Heart left ventricle (tissue), 16 donors: ENCODE data around the gene YDJC. TPM values are rescaled to one million over a fixed set of nuclear protein-coding genes. Genes with fewer than 3 reads are reported as not detected.

Source experiments
- ATAC-seq, 4 donors: fragments of 200-7000 bp; cut with Tn5 transposase; one replicate each; pipeline ENCODE4 v1.9.1; 2020 to 2022; ENCODE audit warnings: moderate library complexity in 4 of 4, mild to moderate bottlenecking in 3 of 4, moderate number of reproducible peaks in 1 of 4
- DNase-seq, 5 donors: peaks; one replicate each; pipeline ENCODE4 v3.0.0-alpha.2; 2020
- H3K27ac ChIP-seq, 12 donors: fragments of 200-600 bp; sonication (generic) in 4 of 12; one replicate each; pipeline versions ENCODE4 v1.5.0 to v1.8.0; 2016 to 2022; ENCODE audit warnings: mild to moderate bottlenecking in 2 of 12
- H3K27me3 ChIP-seq, 9 donors: fragments of 200-600 bp; sonication (generic) in 2 of 9; one replicate each; pipeline versions ENCODE4 v1.5.1 to v1.8.0; 2016 to 2022; ENCODE audit warnings: mild to moderate bottlenecking in 3 of 9
- H3K36me3 ChIP-seq, 9 donors: fragments of 200-600 bp; sonication (generic) in 2 of 9; one replicate each; pipeline versions ENCODE4 v1.5.0 to v1.8.0; 2018 to 2022; ENCODE audit warnings: mild to moderate bottlenecking in 2 of 9
- H3K4me1 ChIP-seq, 12 donors: fragments of 200-600 bp; sonication (generic) in 4 of 12; one replicate each; pipeline versions ENCODE4 v1.5.0 to v1.8.0; 2016 to 2022; ENCODE audit warnings: mild to moderate bottlenecking in 3 of 12
- H3K4me3 ChIP-seq, 12 donors: fragments of 200-600 bp; sonication (generic) in 4 of 12; one replicate each; pipeline versions ENCODE4 v1.5.0 to v1.8.0; 2017 to 2022; ENCODE audit warnings: mild to moderate bottlenecking in 9 of 12, moderate library complexity in 4 of 12
- H3K9me3 ChIP-seq, 12 donors: fragments of 200-600 bp; sonication (generic) in 4 of 12; one replicate each; pipeline versions ENCODE4 v1.5.0 to v1.8.0; 2016 to 2022; ENCODE audit warnings: mild to moderate bottlenecking in 1 of 12
- CTCF ChIP-seq, 12 donors: fragments of 200-600 bp; sonication (generic) in 4 of 12; IDR thresholded peaks; one replicate each; pipeline versions ENCODE4 v1.5.0 to v1.8.0; 2018 to 2022; ENCODE audit warnings: antibody characterized with exemption in 12 of 12, mild to moderate bottlenecking in 5 of 12
- POLR2A ChIP-seq, 2 donors: fragments of 450-650 bp; IDR thresholded peaks; one replicate each; pipeline ENCODE4 v1.6.1; 2017; ENCODE audit warnings: antibody characterized with exemption in 2 of 2, mild to moderate bottlenecking in 2 of 2, moderate library complexity in 2 of 2
- WGBS, 4 donors: extraction: QIAGEN DNeasy Blood & Tissue Kit in 2 of 4; methylation state at CpG; one replicate each; pipeline versions ENCODE4 v1.1.5 to v1.1.7; 2013 to 2018; 5-methylcytosine and 5-hydroxymethylcytosine counted together
- intact Hi-C, 10 donors: fragments of 100-400 bp; cut with DNase I; formaldehyde crosslinking; loops; one replicate each; pipeline versions ENCODE4 v1.11.1 to v1.14.2; 2022
- polyA plus RNA-seq, 2 donors: library from polyadenylated mRNA; stranded (reverse); fragments of 200-250 nt; gene quantifications; one replicate each; pipeline ENCODE4 v1.2.3, GENCODE V29; 2013
- total RNA-seq, 9 donors: library from RNA; depleted of rRNA in 2 of 9; stranded (reverse); fragments of >200 nt in 2 of 9; fragmentation: NEBNext Ultra II Directional in 3 of 9; extraction: Animal tissue kit (Norgen Biotek cat#: 25700) in 3 of 9; gene quantifications; one replicate each; pipeline versions ENCODE4 v1.1.0 to v1.2.4, GENCODE V29; 2016 to 2023
- donor health status: ischemic (EF 13 %, LVEDD 7.1; RV severe dilation, severe dysfunction).
- donor health status: healthy with polysubstance abuse.
- donor health status: DM: no; HTN: yes; CAD: no.
- donor health status: DM: no; HTN: no; CAD: no.
- donor health status: ischemic (EF 25% LVEDD 6.9; RV normal size, moderate dysfunction).
- donor health status: ischemic (EF 25% LVEDD 5.7; RV mildly dilated, moderate dysfunction).
- donor health status: healthy.
- donor health status: DM: yes; HTN: yes; CAD: no.
- donor health status: ischemic (EF 35%, LVEDD 5.7; RV mildly dilated, moderate dysfunction).
- donor health status: nonischemic (EF 11% LVEDD 7.7; RV severe dilation, severe dysfunction).
- donor health status: DM: yes; HTN: yes; CAD: no.
- donor health status: PGD.
- donor health status: ischemic (EF 29% LVEDD 5.4; RV normal size, mild dysfunction).
- donor health status: nonischemic (EF 23%, LVEDD 6.1; RV moderate dilation, normal function).

The YDJC gene
- total and polyA plus RNA-seq, 11 donors, result 3.0 to 19.8 (median 5.5) TPM

GRCh38 chr22:21590809-21591641 lies 38.8 kb downstream of the YDJC start:
- Histone ChIP-seq H3K27me3 (no peaks in the 10 kb centered on the region), H3K4me3 (no peak overlapping the region), H3K36me3 (peaks cover 0 to 37% (median 33%) of the 10 kb centered on the region in 9 donors), H3K27ac (peak overlapping the region in 2 of 12 donors; percentile 6 to 35), H3K9me3 (no peaks in the 10 kb centered on the region), H3K4me1 (peaks cover 5 to 87% (median 66%) of the 10 kb centered on the region in 12 donors)
- no peak for TF ChIP-seq POLR2A (IDR thresholded peaks at IDR 0.05)
- TF ChIP-seq CTCF (IDR thresholded peaks at IDR 0.05), result no peak
- DNase-seq (no peak), ATAC-seq (no peak)
- intact Hi-C loops, result loop anchor here in 1 of 10 donors (5.0 kb wide), 1 partner anchor 36 kb away; no protein-coding TSS in a partner anchor
- 77 to 82% (median 78%) methylated on average over 9 of the region's 9 CpGs for WGBS, 4 donors

- ATAC-seq (no peak), DNase-seq (no peak)
- no peak for TF ChIP-seq POLR2A (IDR thresholded peaks at IDR 0.05)
- TF ChIP-seq CTCF (IDR thresholded peaks at IDR 0.05), result no peak
- intact Hi-C loops, result loop anchor here in 1 of 10 donors (10.0 kb wide), 1 partner anchor 45 kb away; the partner anchor contains the start of genes CCDC116 and YDJC
- H3K4me3 ChIP-seq, result no peak overlapping the region
- no peak overlapping the region for H3K27ac ChIP-seq
- no peaks in the 10 kb centered on the region for H3K27me3 ChIP-seq
- peaks cover 0 to 21% (median 17%) of the 10 kb centered on the region in 9 donors for H3K36me3 ChIP-seq
- H3K4me1 ChIP-seq, result peaks cover 5 to 77% (median 58%) of the 10 kb centered on the region in 12 donors
- H3K9me3 ChIP-seq, result no peaks in the 10 kb centered on the region
- 84 to 91% (median 88%) methylated on average over 8 of the region's 8 CpGs for WGBS, 4 donors
Measured at GRCh38 chr22:21589396-21589795, 40.4 kb downstream of the YDJC start.

- WGBS, 4 donors, result 72 to 82% (median 76%) methylated on average over 4 of the region's 4 CpGs
- DNase-seq (no peak), ATAC-seq (peak in 3 of 4 donors; percentile 5 to 29 (median 25))
- Histone ChIP-seq H3K27ac (no peak overlapping the region), H3K9me3 (no peaks in the 10 kb centered on the region), H3K36me3 (peaks cover 0 to 7% (median 3%) of the 10 kb centered on the region in 9 donors), H3K4me3 (no peak overlapping the region), H3K4me1 (peaks cover 5 to 71% (median 51%) of the 10 kb centered on the region in 12 donors), H3K27me3 (no peaks in the 10 kb centered on the region)
- intact Hi-C loops, result loop anchor here in 1 of 10 donors (10.0 kb wide), 1 partner anchor 47 kb away; the partner anchor contains the start of genes CCDC116 and YDJC
- TF ChIP-seq POLR2A (IDR thresholded peaks at IDR 0.05) (no peak), CTCF (IDR thresholded peaks at IDR 0.05) (no peak)
Measured at GRCh38 chr22:21587803-21588611, 41.8 kb downstream of the YDJC start.
